ENCODE results near the gene CPXM2. TPM values are rescaled to one million over a fixed set of nuclear protein-coding genes. Genes with fewer than 3 reads are reported as not detected.

CPXM2 gene
- total and polyA plus RNA-seq, 2 donors (not counting 1 experiment from before 2014, with no cell fraction given), result not detected

GRCh38 chr10:123798856-123799255, 92.8 kb downstream of the CPXM2 start:
- Mint-ChIP-seq H3K9me3 (ENCODE audit: insufficient read depth) (no peaks in the 10 kb centered on the region), H3K27ac (no peak overlapping the region), H3K4me3 (no peak overlapping the region), H3K27me3 (peaks cover 13% of the 10 kb centered on the region), H3K4me1 (no peaks in the 10 kb centered on the region)
- ChIA-PET CTCF (no interaction called here), POLR2A (no interaction called here)
- H3K9ac ChIP-seq (ENCODE audit: low read length), result no peak overlapping the region
- H3K4me2 ChIP-seq (replicated peaks; ENCODE audit: low read depth, low read length, poor library complexity, severe bottlenecking), result no peak overlapping the region
- H3K27me3 ChIP-seq (replicated peaks in 1 of 4; ENCODE audit: control extremely low read depth in 1 of 4, control insufficient read depth in 3 of 4, insufficient read depth in 4 of 4, low read length in 3 of 4), result peaks cover 0 to 3% (median 0%) of the 10 kb centered on the region in 4 experiments
- no peaks in the 10 kb centered on the region for H4K20me1 ChIP-seq (ENCODE audit: control insufficient read depth, insufficient read depth, low read length, poor library complexity, severe bottlenecking)
- no peak for ATAC-seq (ENCODE audit: low read depth)
- H3K27ac ChIP-seq (ENCODE audit: low read length in 2 of 2), result no peak overlapping the region
- H3K4me1 ChIP-seq (ENCODE audit: control insufficient read depth in 2 of 2, insufficient read depth in 2 of 2, low read length in 2 of 2), result no peaks in the 10 kb centered on the region
- no peak for DNase-seq
- WGBS (ENCODE audit: insufficient coverage), result no CpG with 5 or more reads among the region's 1 CpG
- H3K36me3 ChIP-seq (replicated peaks in 1 of 2; ENCODE audit: control extremely low read depth in 1 of 2, control insufficient read depth in 1 of 2, extremely low read depth in 1 of 2, insufficient read depth in 2 of 2, low read length in 1 of 2), result no peaks in the 10 kb centered on the region
- H3K9me3 ChIP-seq (ENCODE audit: control extremely low read depth in 1 of 3, control insufficient read depth in 2 of 3, insufficient read depth in 1 of 3, low read length in 2 of 3), result peaks cover 0 to 3% (median 0%) of the 10 kb centered on the region in 3 donors
- H3K4me3 ChIP-seq (ENCODE audit: control extremely low read depth in 1 of 5, extremely low read depth in 1 of 5, insufficient read depth in 1 of 5, low read depth in 2 of 5, low read length in 4 of 5), result no peak overlapping the region
- TF ChIP-seq EZH2 (IDR thresholded peaks at IDR 0.05; ENCODE audit: borderline replicate concordance, insufficient read depth, low read depth, low read length, poor library complexity, severe bottlenecking) (no peak), CTCF (IDR thresholded peaks at IDR 0.05) (no peak)
- intact Hi-C loops (cut with micrococcal nuclease), result no loop called here
- H2AFZ ChIP-seq (ENCODE audit: insufficient read depth, low read depth, low read length, poor library complexity, severe bottlenecking), result no peak overlapping the region
- H3K79me2 ChIP-seq (ENCODE audit: control insufficient read depth, insufficient read depth, low read length), result no peaks in the 10 kb centered on the region

GRCh38 chr10:123797813-123798212, 93.8 kb downstream of the CPXM2 start:
- CTCF ChIA-PET, result no interaction called here

More at GRCh38 chr10:123797813-123798212, 93.8 kb downstream of the CPXM2 start:
- no CpG with 5 or more reads among the region's 3 CpGs for WGBS (ENCODE audit: insufficient coverage)
- intact Hi-C loops (cut with micrococcal nuclease), result no loop called here
- ATAC-seq (ENCODE audit: low read depth), result no peak
- no peaks in the 10 kb centered on the region for H3K36me3 ChIP-seq (replicated peaks in 1 of 2; ENCODE audit: control extremely low read depth in 1 of 2, control insufficient read depth in 1 of 2, extremely low read depth in 1 of 2, insufficient read depth in 2 of 2, low read length in 1 of 2)
- DNase-seq, result no peak
- no peak overlapping the region for H3K27ac ChIP-seq (ENCODE audit: low read length in 2 of 2)
- no peak overlapping the region for H3K4me3 Mint-ChIP-seq
- H3K27me3 ChIP-seq (replicated peaks in 1 of 4; ENCODE audit: control extremely low read depth in 1 of 4, control insufficient read depth in 3 of 4, insufficient read depth in 4 of 4, low read length in 3 of 4), result peaks cover 0 to 3% (median 0%) of the 10 kb centered on the region in 4 experiments
- no peak overlapping the region for H3K4me2 ChIP-seq (replicated peaks; ENCODE audit: low read depth, low read length, poor library complexity, severe bottlenecking)
- H4K20me1 ChIP-seq (ENCODE audit: control insufficient read depth, insufficient read depth, low read length, poor library complexity, severe bottlenecking), result no peaks in the 10 kb centered on the region
- H3K79me2 ChIP-seq (ENCODE audit: control insufficient read depth, insufficient read depth, low read length), result no peaks in the 10 kb centered on the region
- H3K27me3 Mint-ChIP-seq, result peaks cover 13% of the 10 kb centered on the region
- H3K9me3 ChIP-seq (ENCODE audit: control extremely low read depth in 1 of 3, control insufficient read depth in 2 of 3, insufficient read depth in 1 of 3, low read length in 2 of 3), result peaks cover 0 to 3% (median 0%) of the 10 kb centered on the region in 3 donors
- TF ChIP-seq EZH2 (IDR thresholded peaks at IDR 0.05; ENCODE audit: borderline replicate concordance, insufficient read depth, low read depth, low read length, poor library complexity, severe bottlenecking) (no peak), CTCF (IDR thresholded peaks at IDR 0.05) (no peak)
- no peak overlapping the region for H3K27ac Mint-ChIP-seq
- no peak overlapping the region for H3K4me3 ChIP-seq (ENCODE audit: control extremely low read depth in 1 of 5, extremely low read depth in 1 of 5, insufficient read depth in 1 of 5, low read depth in 2 of 5, low read length in 4 of 5)
- H3K9ac ChIP-seq (ENCODE audit: low read length), result no peak overlapping the region
- H3K4me1 Mint-ChIP-seq, result no peaks in the 10 kb centered on the region
- POLR2A ChIA-PET, result no interaction called here
- H3K9me3 Mint-ChIP-seq (ENCODE audit: insufficient read depth), result no peaks in the 10 kb centered on the region
- no peak overlapping the region for H2AFZ ChIP-seq (ENCODE audit: insufficient read depth, low read depth, low read length, poor library complexity, severe bottlenecking)
- no peaks in the 10 kb centered on the region for H3K4me1 ChIP-seq (ENCODE audit: control insufficient read depth in 2 of 2, insufficient read depth in 2 of 2, low read length in 2 of 2)
